Measurements from ENCODE around the gene RIPK1. TPM values are rescaled to one million over a fixed set of nuclear protein-coding genes. Genes with fewer than 3 reads are reported as not detected.
A peak's percentile ranks its signal among the peaks of the same experiment; 100 is the strongest.

RIPK1 gene
- total RNA-seq, 1 donor from 2014 or later: 15.5 TPM

DNA sequence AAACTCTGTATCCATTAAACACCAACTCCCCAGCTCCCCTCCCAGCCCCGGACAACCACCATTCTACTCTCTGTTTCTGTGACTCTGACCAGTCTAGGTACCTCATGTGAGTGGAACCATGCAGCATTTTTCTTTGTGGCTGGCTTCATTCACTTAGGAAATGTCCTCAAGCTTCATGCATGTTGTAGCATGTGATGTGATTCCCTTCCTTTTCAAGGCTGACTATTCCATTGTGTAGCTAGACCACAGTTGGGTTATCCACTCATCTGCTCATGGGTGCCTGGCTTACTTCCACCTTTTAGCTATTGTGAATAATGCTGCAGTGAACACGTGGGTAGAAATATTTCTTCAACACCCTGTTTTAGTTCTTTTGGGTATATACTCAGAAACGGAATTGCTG, 41.5 kb downstream of the RIPK1 start:
- H3K4me3 Mint-ChIP-seq (ENCODE audit: low read depth): no peak overlapping the region
- H3K27me3 Mint-ChIP-seq: no peaks in the 10 kb centered on the region
- peak overlapping the region; percentile 64 for H3K27ac Mint-ChIP-seq
- no peak for DNase-seq (ENCODE audit: low spot score, unreplicated experiment)
- H3K9me3 Mint-ChIP-seq (ENCODE audit: low read depth): no peaks in the 10 kb centered on the region
- H3K36me3 Mint-ChIP-seq (ENCODE audit: insufficient read depth): peaks cover 20% of the 10 kb centered on the region
- H3K4me1 Mint-ChIP-seq (ENCODE audit: low read depth): peaks cover 1% of the 10 kb centered on the region
- TF ChIP-seq, protein P1, sequence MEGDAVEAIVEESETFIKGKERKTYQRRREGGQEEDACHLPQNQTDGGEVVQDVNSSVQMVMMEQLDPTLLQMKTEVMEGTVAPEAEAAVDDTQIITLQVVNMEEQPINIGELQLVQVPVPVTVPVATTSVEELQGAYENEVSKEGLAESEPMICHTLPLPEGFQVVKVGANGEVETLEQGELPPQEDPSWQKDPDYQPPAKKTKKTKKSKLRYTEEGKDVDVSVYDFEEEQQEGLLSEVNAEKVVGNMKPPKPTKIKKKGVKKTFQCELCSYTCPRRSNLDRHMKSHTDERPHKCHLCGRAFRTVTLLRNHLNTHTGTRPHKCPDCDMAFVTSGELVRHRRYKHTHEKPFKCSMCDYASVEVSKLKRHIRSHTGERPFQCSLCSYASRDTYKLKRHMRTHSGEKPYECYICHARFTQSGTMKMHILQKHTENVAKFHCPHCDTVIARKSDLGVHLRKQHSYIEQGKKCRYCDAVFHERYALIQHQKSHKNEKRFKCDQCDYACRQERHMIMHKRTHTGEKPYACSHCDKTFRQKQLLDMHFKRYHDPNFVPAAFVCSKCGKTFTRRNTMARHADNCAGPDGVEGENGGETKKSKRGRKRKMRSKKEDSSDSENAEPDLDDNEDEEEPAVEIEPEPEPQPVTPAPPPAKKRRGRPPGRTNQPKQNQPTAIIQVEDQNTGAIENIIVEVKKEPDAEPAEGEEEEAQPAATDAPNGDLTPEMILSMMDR (IDR thresholded peaks at IDR 0.05; ENCODE audit: unreplicated experiment): no peak

DNA sequence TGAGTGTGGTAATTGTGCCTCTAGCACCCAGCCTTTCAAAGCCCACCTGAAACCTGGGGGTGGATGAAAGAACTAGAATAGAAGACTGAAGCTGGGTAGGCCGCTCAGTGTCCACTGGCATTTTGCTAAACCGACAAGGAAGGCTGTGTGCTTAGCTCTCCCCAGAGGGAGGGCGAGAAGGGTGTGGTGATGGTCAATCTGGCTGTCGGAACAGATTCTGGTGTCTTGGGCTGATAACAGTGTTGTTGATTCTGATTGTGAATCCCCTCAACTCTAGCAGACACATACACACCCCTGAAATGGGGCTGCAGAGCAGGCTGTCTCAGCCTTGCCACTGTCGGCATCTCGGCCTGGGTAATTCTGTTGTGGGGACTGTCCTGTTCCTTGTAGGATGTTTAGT, 46.1 kb downstream of the RIPK1 start:
- no peaks in the 10 kb centered on the region for H3K27me3 Mint-ChIP-seq
- TF ChIP-seq, protein P1 (IDR thresholded peaks at IDR 0.05; ENCODE audit: unreplicated experiment): no peak
- no peak overlapping the region for H3K27ac Mint-ChIP-seq
- peaks cover 8% of the 10 kb centered on the region for H3K4me1 Mint-ChIP-seq (ENCODE audit: low read depth)
- H3K4me3 Mint-ChIP-seq (ENCODE audit: low read depth): no peak overlapping the region
- no peaks in the 10 kb centered on the region for H3K9me3 Mint-ChIP-seq (ENCODE audit: low read depth)
- no peak for DNase-seq (ENCODE audit: low spot score, unreplicated experiment)
- H3K36me3 Mint-ChIP-seq (ENCODE audit: insufficient read depth): peaks cover 10% of the 10 kb centered on the region

DNA sequence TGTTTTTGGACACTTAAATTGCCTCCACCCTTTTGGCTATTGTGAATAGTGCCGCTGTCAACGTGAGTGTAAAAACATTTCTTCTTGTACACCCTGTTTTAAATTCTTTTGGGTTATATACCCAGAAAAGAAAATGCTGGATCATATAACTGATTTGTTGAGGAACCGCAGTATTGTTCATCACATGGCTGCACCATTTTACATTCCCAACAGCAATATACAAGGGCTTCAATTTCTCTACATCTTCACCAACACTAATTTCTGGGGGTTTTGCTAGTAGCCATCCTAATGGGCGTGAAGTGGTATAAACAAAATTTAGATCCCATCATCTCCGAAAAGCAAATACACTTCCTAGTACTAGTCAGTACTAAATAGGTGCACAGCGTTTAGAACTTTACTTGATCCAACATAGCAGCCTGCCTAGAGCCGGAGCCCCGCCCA, 49.6 kb downstream of the RIPK1 start:
- Mint-ChIP-seq H3K4me1 (ENCODE audit: low read depth) (peaks cover 17% of the 10 kb centered on the region), H3K4me3 (ENCODE audit: low read depth) (peak overlapping the region; percentile 76), H3K27ac (peak overlapping the region; percentile 97), H3K27me3 (no peaks in the 10 kb centered on the region), H3K9me3 (ENCODE audit: low read depth) (no peaks in the 10 kb centered on the region), H3K36me3 (ENCODE audit: insufficient read depth) (peaks cover 2% of the 10 kb centered on the region)
- TF ChIP-seq, protein P1 (IDR thresholded peaks at IDR 0.05; ENCODE audit: unreplicated experiment): no peak
- DNase-seq (ENCODE audit: low spot score, unreplicated experiment): no peak

DNA sequence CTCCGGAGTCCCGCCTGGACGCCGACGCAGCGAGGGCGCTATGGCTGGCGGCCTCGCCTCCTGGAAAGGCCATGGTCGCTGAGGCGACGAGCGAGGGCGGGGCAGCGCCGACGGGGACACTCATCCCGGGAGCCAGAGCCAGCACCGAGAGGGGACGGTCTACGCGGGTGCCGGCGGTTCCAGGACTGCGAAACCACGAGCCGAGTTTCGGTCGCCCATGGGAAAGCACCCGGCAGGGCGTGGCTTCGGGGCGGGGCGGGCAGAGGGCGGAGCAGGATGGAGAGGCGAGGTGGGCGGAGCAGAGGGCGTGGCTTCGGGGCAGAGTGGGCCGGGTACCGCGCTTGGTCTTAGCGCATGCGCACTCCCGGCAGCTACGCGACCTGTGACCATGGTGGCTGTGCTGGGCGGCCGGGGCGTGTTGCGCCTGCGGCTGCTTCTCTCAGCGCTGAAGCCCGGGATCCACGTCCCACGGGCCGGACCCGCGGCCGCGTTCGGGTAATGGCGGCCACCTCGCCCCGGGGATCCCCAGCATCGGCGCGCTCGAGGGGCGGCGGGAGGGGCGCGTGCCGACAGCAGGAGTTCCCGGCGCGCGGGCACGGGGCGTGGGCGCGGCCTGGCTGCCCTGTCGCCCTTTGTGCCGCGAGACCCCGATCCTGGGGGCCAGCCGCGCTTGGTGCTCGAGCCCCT, 50.2 kb downstream of the RIPK1 start, which contains the start of gene BPHL:
TSS of gene BPHL (plus strand) at position 359 of the 687 bp plus-strand sequence. CDS start at position 389, 30 bp downstream.
- TF ChIP-seq, protein P1 (IDR thresholded peaks at IDR 0.05; ENCODE audit: unreplicated experiment): no peak
- H3K27ac Mint-ChIP-seq: peak within 1 kb of the TSS; percentile 97
- peaks cover 18% of the 10 kb centered on the region for H3K4me1 Mint-ChIP-seq (ENCODE audit: low read depth)
- H3K9me3 Mint-ChIP-seq (ENCODE audit: low read depth): no peaks in the 10 kb centered on the region
- peak; percentile 98 for DNase-seq (ENCODE audit: low spot score, unreplicated experiment)
- H3K4me3 Mint-ChIP-seq (ENCODE audit: low read depth): peak within 1 kb of the TSS; percentile 76
- H3K36me3 Mint-ChIP-seq (ENCODE audit: insufficient read depth): peaks cover under 1% of the 10 kb centered on the region
- H3K27me3 Mint-ChIP-seq: no peaks in the 10 kb centered on the region

DNA sequence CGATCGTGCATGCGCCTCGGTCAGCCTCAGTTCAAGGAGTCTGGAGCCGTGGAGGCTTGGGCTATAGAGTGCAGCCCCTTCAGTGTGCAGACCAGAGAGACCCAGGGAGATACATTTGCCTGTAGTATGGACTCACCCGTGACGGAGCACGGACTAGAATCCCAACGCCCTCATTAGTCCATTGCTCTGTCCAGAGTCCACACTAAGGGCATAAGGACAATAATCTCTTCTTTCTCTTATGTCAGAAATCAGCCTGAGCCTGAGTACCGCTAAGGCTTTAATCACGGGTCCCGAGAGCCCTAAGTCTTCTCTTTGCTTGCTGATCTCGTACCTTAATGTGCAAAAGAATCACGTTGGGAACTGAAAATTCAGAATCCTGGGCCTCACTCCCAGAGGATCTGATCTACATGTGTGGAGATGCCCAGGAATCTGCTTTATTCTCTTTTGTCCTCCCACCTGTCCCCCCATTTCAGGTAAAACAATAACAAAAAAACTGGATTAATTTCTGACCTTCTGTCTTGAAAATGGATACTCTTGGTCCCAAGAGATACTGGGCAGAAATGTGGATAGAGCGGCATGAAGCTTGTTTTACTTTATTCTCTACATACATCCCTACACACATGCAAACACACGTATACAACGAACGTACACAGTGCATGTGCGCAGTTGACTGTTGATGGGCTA, 50.9 kb downstream of the RIPK1 start:
- Mint-ChIP-seq H3K27ac (peak overlapping the region; percentile 81), H3K4me1 (ENCODE audit: low read depth) (peaks cover 20% of the 10 kb centered on the region), H3K4me3 (ENCODE audit: low read depth) (peak overlapping the region; percentile 76), H3K36me3 (ENCODE audit: insufficient read depth) (no peaks in the 10 kb centered on the region), H3K9me3 (ENCODE audit: low read depth) (no peaks in the 10 kb centered on the region), H3K27me3 (no peaks in the 10 kb centered on the region)
- no peak for DNase-seq (ENCODE audit: low spot score, unreplicated experiment)
- TF ChIP-seq, protein P1 (IDR thresholded peaks at IDR 0.05; ENCODE audit: unreplicated experiment): no peak
